Mucosa of descending colon (tissue), 3 donors: ENCODE results near the gene EPHA2. TPM values are rescaled to one million over a fixed set of nuclear protein-coding genes. Genes with fewer than 3 reads are reported as not detected.

ENCODE experiments used
- ATAC-seq: fragments of 200-7000 bp; cut with Tn5 transposase; one replicate; pipeline ENCODE4 v1.9.1; 2020; ENCODE audit warnings: mild to moderate bottlenecking, moderate library complexity
- DNase-seq, 3 donors: peaks; one replicate each; pipeline ENCODE4 v3.0.0-alpha.2; 2020
- H3K36me3 ChIP-seq: fragments of 200-600 bp; one replicate; pipeline ENCODE4 v1.8.0; 2021; ENCODE audit warnings: low read depth, mild to moderate bottlenecking
- H3K4me1 ChIP-seq: fragments of 200-600 bp; one replicate; pipeline ENCODE4 v1.8.0; 2021; ENCODE audit warnings: low read depth, mild to moderate bottlenecking
- H3K4me3 ChIP-seq: fragments of 200-600 bp; one replicate; pipeline ENCODE4 v1.8.0; 2021; ENCODE audit warnings: mild to moderate bottlenecking
- H3K9me3 ChIP-seq: fragments of 200-600 bp; one replicate; pipeline ENCODE4 v1.8.0; 2021; ENCODE audit warnings: mild to moderate bottlenecking
- intact Hi-C, 2 donors: fragments of 100-400 bp; cut with DNase I in 1 of 2; cut with micrococcal nuclease in 1 of 2; formaldehyde crosslinking; loops; one replicate each; pipeline versions ENCODE4 v1.11.0 to v1.11.1; 2022; cut with DNase I, micrococcal nuclease
- total RNA-seq, 3 donors: library from RNA; stranded (reverse); fragmentation: NEBNext Ultra II Directional in 2 of 3; extraction: Animal tissue kit (Norgen Biotek cat#: 25700) in 2 of 3; gene quantifications; one replicate each; pipeline versions ENCODE4 v1.2.1 to v1.2.4, GENCODE V29; 2021 to 2023
- TF ChIP-seq, protein P1 (sequence below): fragments of 200-600 bp; IDR thresholded peaks from one replicate; pipeline ENCODE4 v1.8.0; 2022; ENCODE audit warnings: antibody characterized with exemption, mild to moderate bottlenecking
- donor health status: DM: no; HTN: no; CAD: no; lungs with moderate emphysema.
- donor health status: DM: no; HTN: no; CAD: no.
- donor health status: DM: no; HTN: yes; CAD: no.

The EPHA2 gene
- total RNA-seq, 3 donors from 2014 or later: 36.8 to 43.5 (median 43.5) TPM

DNA sequence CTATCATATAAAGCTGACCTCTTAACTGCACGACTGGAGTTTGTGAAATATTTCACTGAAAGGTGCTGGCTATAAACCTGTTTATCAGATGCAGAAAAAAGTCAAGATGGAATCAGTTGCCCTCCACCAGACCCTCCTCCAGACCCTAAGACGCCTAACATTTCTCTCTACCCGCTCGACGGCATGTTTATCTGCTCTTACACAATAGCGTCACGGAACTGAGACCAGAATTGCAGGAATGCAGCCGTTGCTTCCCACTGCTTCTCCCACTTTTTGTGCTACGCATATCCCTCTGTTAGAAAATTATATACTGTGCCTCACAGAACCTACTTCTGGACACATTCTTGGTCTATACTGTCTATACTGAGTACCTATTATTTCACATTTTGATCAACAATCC is 54.2 kb downstream of the EPHA2 start:
- Histone ChIP-seq H3K9me3 (no peaks in the 10 kb centered on the region), H3K4me3 (no peak overlapping the region), H3K4me1 (no peaks in the 10 kb centered on the region), H3K36me3 (no peaks in the 10 kb centered on the region)
- no peak for ATAC-seq
- TF ChIP-seq, protein P1, sequence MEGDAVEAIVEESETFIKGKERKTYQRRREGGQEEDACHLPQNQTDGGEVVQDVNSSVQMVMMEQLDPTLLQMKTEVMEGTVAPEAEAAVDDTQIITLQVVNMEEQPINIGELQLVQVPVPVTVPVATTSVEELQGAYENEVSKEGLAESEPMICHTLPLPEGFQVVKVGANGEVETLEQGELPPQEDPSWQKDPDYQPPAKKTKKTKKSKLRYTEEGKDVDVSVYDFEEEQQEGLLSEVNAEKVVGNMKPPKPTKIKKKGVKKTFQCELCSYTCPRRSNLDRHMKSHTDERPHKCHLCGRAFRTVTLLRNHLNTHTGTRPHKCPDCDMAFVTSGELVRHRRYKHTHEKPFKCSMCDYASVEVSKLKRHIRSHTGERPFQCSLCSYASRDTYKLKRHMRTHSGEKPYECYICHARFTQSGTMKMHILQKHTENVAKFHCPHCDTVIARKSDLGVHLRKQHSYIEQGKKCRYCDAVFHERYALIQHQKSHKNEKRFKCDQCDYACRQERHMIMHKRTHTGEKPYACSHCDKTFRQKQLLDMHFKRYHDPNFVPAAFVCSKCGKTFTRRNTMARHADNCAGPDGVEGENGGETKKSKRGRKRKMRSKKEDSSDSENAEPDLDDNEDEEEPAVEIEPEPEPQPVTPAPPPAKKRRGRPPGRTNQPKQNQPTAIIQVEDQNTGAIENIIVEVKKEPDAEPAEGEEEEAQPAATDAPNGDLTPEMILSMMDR: no peak
- DNase-seq: no peak
- intact Hi-C loops: no loop called here

DNA sequence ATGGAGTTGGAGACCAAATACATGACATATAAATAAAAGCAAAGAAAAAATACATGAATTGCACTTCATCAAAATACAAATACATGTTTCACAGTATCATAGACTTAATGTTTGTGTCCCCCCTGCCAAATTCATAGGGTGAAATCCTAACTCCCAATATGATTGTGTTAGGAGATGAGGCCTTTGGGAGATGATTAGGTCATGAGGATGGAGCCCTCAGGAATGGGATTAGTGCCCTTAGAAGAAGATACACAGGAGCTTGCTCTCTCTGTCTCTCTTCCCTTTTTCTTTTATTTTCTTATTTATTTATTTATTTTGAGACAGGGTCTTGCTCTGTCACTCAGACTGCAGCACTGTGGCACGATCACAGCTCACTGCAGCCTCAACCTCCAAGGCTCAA is 56.5 kb downstream of the EPHA2 start:
- Histone ChIP-seq H3K36me3 (no peaks in the 10 kb centered on the region), H3K9me3 (no peaks in the 10 kb centered on the region), H3K4me1 (no peaks in the 10 kb centered on the region), H3K4me3 (no peak overlapping the region)
- TF ChIP-seq, protein P1: no peak
- no peak for ATAC-seq
- intact Hi-C loops: no loop called here
- no peak for DNase-seq

DNA sequence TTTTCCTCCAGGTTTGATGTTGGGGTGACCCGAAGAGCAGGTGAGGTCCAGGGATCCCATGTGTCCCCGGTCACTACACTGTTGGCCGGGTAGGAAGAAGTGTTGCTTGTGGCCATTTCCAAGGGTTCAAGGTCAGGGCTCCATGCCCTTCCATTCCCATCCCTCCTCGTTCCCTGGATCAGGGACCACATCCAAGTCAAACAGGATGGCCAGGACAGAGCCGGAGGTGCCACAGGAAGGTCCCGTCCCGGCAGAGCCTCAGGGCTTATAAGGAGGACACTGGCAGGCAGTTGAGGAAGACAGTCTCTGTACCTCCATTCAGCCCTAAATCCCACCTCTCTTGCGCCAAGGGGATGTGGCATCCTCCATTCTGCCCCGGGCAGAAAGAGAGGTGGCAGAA is 60.4 kb downstream of the EPHA2 start:
- Histone ChIP-seq H3K9me3 (no peaks in the 10 kb centered on the region), H3K36me3 (no peaks in the 10 kb centered on the region), H3K4me1 (no peaks in the 10 kb centered on the region), H3K4me3 (no peak overlapping the region)
- intact Hi-C loops: no loop called here
- TF ChIP-seq, protein P1: no peak
- ATAC-seq: no peak
- DNase-seq: no peak

DNA sequence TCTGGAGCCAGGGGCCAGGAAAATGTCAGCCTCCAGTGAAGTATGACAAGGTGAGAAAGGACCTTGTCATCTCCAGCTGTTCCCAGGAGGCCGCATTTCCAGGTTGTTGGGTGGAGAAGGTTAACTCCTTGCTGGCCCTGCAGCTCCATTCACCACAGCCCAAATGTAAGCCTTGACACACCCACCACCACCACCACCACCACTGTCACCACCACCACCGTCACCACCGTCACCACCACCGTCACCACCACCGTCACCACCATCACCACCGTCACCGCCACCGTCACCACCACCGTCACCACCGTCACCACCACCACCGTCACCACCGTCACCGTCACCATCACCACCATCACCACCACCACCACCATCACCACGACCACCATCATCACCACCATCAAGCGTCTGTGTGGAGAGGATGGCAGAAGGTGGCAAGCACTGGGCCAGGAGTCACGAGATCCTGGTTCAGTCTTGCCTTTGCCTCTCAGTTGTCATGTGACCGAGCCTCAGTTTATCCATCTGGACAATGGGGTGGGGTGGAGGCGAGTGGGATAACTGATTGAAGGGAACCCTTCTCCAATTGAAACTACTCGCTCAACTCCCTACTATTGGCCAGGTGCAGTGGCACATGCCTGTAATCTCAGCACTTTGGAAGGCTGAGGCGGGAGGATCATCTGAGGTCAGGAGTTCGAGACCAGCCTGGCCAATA is 61.3 kb downstream of the EPHA2 start:
- ATAC-seq: no peak
- Histone ChIP-seq H3K4me1 (no peaks in the 10 kb centered on the region), H3K36me3 (no peaks in the 10 kb centered on the region), H3K4me3 (no peak overlapping the region), H3K9me3 (no peaks in the 10 kb centered on the region)
- intact Hi-C loops: no loop called here
- TF ChIP-seq, protein P1: no peak
- DNase-seq: no peak

DNA sequence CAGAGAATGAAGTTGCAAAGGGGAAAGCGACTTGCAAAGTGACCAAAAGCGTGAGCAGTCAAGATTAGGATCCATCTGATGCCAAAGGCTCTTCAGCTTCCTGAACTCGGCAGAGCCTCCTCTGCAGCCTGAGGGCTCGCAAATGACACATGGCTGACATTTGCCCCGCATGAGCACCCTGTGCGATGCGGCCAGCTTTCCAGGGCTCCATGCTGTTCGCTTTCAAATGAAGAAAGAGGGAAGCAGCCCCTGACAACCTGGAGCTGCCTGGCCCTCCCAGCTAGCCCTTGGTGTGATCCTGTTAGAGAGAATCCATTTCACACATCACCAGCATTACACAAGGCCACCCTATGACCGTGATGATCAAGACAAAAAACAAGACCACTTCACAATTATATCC is 62.3 kb downstream of the EPHA2 start:
- no peak overlapping the region for H3K4me3 ChIP-seq
- no peak for ATAC-seq
- no peak for DNase-seq
- TF ChIP-seq, protein P1: no peak
- no peaks in the 10 kb centered on the region for H3K9me3 ChIP-seq
- H3K4me1 ChIP-seq: no peaks in the 10 kb centered on the region
- intact Hi-C loops: no loop called here
- no peaks in the 10 kb centered on the region for H3K36me3 ChIP-seq
